HepG2 (cell line): ENCODE measurements around the gene MASP2. TPM values are rescaled to one million over a fixed set of nuclear protein-coding genes. Genes with fewer than 3 reads are reported as not detected.

ENCODE experiments used
- ATAC-seq: fragments of 200-7000 bp; cut with Tn5 transposase; 3 replicates; pipeline ENCODE4 v1.9.1; 2020; ENCODE audit warnings: mild to moderate bottlenecking, moderate library complexity
- BruUV-seq: library from RNA; stranded (reverse); fragments of 400-500 nt; replicated peaks from 2 replicates; lab custom pipeline; 2021; lab: Mats Ljungman, UMichigan
- CTCF ChIA-PET: fragments of 300-600 bp; formaldehyde crosslinking; extraction: SDS; loops from one replicate; lab custom pipeline; 2021; ENCODE audit warnings: low total read pairs, inconsistent platforms, low intra/inter-chr PET ratio; lab: Yijun Ruan, JAX
- POLR2A ChIA-PET: fragments of 350-600 bp; sonication (Branson Sonifier 250); formaldehyde crosslinking; loops from one replicate; lab custom pipeline; 2020; ENCODE audit warnings: antibody characterized with exemption, inconsistent platforms; lab: Yijun Ruan, JAX
- DNase-seq: peaks from one replicate; pipeline ENCODE4 v3.0.0-alpha.2; 2015; ENCODE audit warnings: low spot score
- FAIRE-seq: peaks from 3 replicates; lab custom pipeline; 2011; peaks lifted over from hg19 to GRCh38; lab: Jason Lieb, UNC
- H2AFZ ChIP-seq: one replicate; pipeline ENCODE4 v1.6.1; 2011; ENCODE audit warnings: low read length, inconsistent platforms
- H3K27ac ChIP-seq: fragments of 300-600 bp; 3 replicates; pipeline ENCODE4 v1.8.0; 2011; ENCODE audit warnings: mixed run types, mild to moderate bottlenecking, mixed read lengths, low read length, inconsistent platforms; ENCODE audit not compliant: insufficient read depth; ENCODE audit errors: extremely low read length
- H3K27me3 ChIP-seq, 2 experiments: fragments of 200-600 bp in 1 of 2; 2 replicates in 1 of 2; 3 replicates in 1 of 2; pipeline versions ENCODE4 v1.6.0 to v1.8.0; 2011; ENCODE audit warnings: low read length in 2 of 2, mild to moderate bottlenecking in 2 of 2, moderate library complexity in 2 of 2, inconsistent platforms in 1 of 2; ENCODE audit not compliant: insufficient read depth in 2 of 2, control insufficient read depth in 1 of 2
- H3K36me3 ChIP-seq, 2 experiments: fragments of 200-600 bp in 1 of 2; replicated peaks in 1 of 2; 2 replicates in 1 of 2; 3 replicates in 1 of 2; pipeline versions ENCODE4 v1.5.1 to v1.8.0; 2011; ENCODE audit warnings: low read length in 2 of 2, inconsistent platforms in 1 of 2; ENCODE audit not compliant: insufficient read depth in 2 of 2, control insufficient read depth in 1 of 2
- H3K4me1 ChIP-seq: 2 replicates; pipeline ENCODE4 v1.5.1; 2012; ENCODE audit warnings: low read length, inconsistent platforms; ENCODE audit not compliant: insufficient read depth
- H3K4me2 ChIP-seq: 2 replicates; pipeline ENCODE4 v1.6.0; 2011; ENCODE audit warnings: low read depth, low read length, inconsistent platforms
- H3K4me3 ChIP-seq, 3 experiments: fragments of 200-600 bp in 1 of 3; sonication (generic), shearing (Covaris generic) in 1 of 3; replicated peaks in 1 of 3; 2 replicates each; pipeline ENCODE4 v1.5.1; 2011 to 2016; ENCODE audit warnings: low read length in 3 of 3, inconsistent platforms in 2 of 3, low read depth in 2 of 3, mild to moderate bottlenecking in 2 of 3, control low read depth in 1 of 3, mixed read lengths in 1 of 3; ENCODE audit not compliant: insufficient read depth in 1 of 3
- H3K79me2 ChIP-seq: one replicate; pipeline ENCODE4 v1.6.1; 2011; ENCODE audit warnings: low read length, inconsistent platforms; ENCODE audit not compliant: insufficient read depth
- H3K9ac ChIP-seq: 2 replicates; pipeline ENCODE4 v1.6.0; 2011; ENCODE audit warnings: mild to moderate bottlenecking, low read depth, low read length, inconsistent platforms; ENCODE audit not compliant: insufficient read depth
- H3K9me3 ChIP-seq: 2 replicates; pipeline ENCODE4 v1.5.1; 2012; ENCODE audit warnings: mild to moderate bottlenecking, low read length
- H4K20me1 ChIP-seq: 2 replicates; pipeline ENCODE4 v1.6.0; 2011; ENCODE audit warnings: inconsistent platforms, mild to moderate bottlenecking, low read length, moderate library complexity; ENCODE audit not compliant: insufficient read depth
- AGO1 ChIP-seq: fragments of 200-400 bp; formaldehyde crosslinking; IDR thresholded peaks from 2 replicates; pipeline ENCODE4 v1.6.1; 2017; ENCODE audit warnings: mild to moderate bottlenecking, low read depth, low read length, moderate library complexity; ENCODE audit not compliant: poor library complexity, severe bottlenecking
- DMAP1 ChIP-seq: IDR thresholded peaks from 2 replicates; pipeline ENCODE4 v1.6.1; 2016
- POLR2A ChIP-seq, 2 experiments: IDR thresholded peaks; 2 replicates each; pipeline ENCODE4 v1.6.1; 2011; ENCODE audit warnings: low read depth in 2 of 2, low read length in 2 of 2, mild to moderate bottlenecking in 1 of 2, moderate library complexity in 1 of 2; ENCODE audit not compliant: insufficient read depth in 1 of 2
- POLR2G ChIP-seq: fragments of 200-400 bp; formaldehyde crosslinking; IDR thresholded peaks from 2 replicates; pipeline ENCODE4 v1.6.1; 2018; ENCODE audit warnings: mild to moderate bottlenecking, low read depth, low read length, moderate library complexity
- RFXANK ChIP-seq: IDR thresholded peaks from 2 replicates; pipeline ENCODE4 v1.6.1; 2016
- SATB2 ChIP-seq: sonication (generic); formaldehyde crosslinking; IDR thresholded peaks from 2 replicates; pipeline ENCODE4 v1.5.0; 2020; ENCODE audit warnings: missing genetic modification reagents
- TBP ChIP-seq: sonication (generic); formaldehyde crosslinking; IDR thresholded peaks from 2 replicates; pipeline ENCODE4 v1.5.0; 2020; ENCODE audit warnings: missing genetic modification reagents
- TSC22D2 ChIP-seq: sonication (generic); formaldehyde crosslinking; IDR thresholded peaks from 2 replicates; pipeline ENCODE4 v1.5.1; 2020; ENCODE audit warnings: missing genetic modification reagents, mild to moderate bottlenecking, borderline replicate concordance
- ZBTB42 ChIP-seq: sonication (generic); formaldehyde crosslinking; IDR thresholded peaks from 2 replicates; pipeline ENCODE4 v1.5.0; 2020; ENCODE audit warnings: mild to moderate bottlenecking, missing genetic modification reagents
- ZFP36L2 ChIP-seq: sonication (generic); formaldehyde crosslinking; IDR thresholded peaks from 2 replicates; pipeline ENCODE4 v1.4.0; 2020; ENCODE audit warnings: missing genetic modification reagents
- ZNF20 ChIP-seq: sonication (generic); formaldehyde crosslinking; IDR thresholded peaks from 2 replicates; pipeline ENCODE4 v1.4.0; 2020; ENCODE audit warnings: mild to moderate bottlenecking, moderate library complexity, missing genetic modification reagents
- ZNF205 ChIP-seq: IDR thresholded peaks from 2 replicates; pipeline ENCODE4 v1.6.1; 2018; ENCODE audit warnings: missing biosample characterization, missing genetic modification reagents
- ZNF556 ChIP-seq: sonication (generic); formaldehyde crosslinking; IDR thresholded peaks from 2 replicates; pipeline ENCODE4 v1.4.0; 2020; ENCODE audit warnings: mild to moderate bottlenecking, missing genetic modification reagents, borderline replicate concordance
- ZNF567 ChIP-seq: sonication (generic); formaldehyde crosslinking; IDR thresholded peaks from 2 replicates; pipeline ENCODE4 v1.8.1; 2023; ENCODE audit warnings: mild to moderate bottlenecking, missing genetic modification reagents, borderline replicate concordance
- WGBS: methylation state at CpG from one replicate; pipeline ENCODE4 v1.1.6; 2017; ENCODE audit warnings: low lambda C conversion rate; 5-methylcytosine and 5-hydroxymethylcytosine counted together
- in situ Hi-C: cut with HindIII; loops from 2 replicates; pipeline ENCODE4 v1.10.0; 2017; ENCODE audit warnings: low pct_unique_long_range_greater_than_20kb; ENCODE audit not compliant: extremely low pct_ligation_motif_present
- intact Hi-C: fragments of 100-400 bp; cut with micrococcal nuclease; formaldehyde crosslinking; loops from one replicate; pipeline ENCODE4 v1.10.0; 2022; ENCODE audit not compliant: unreplicated experiment
- polyA plus RNA-seq, 8 experiments: library from polyadenylated mRNA; depleted of rRNA in 3 of 8; stranded (reverse) in 7 of 8; unstranded in 1 of 8; fragments of >200 nt; fragmentation: Illumina TruSeq in 4 of 8; extraction: Trizol in 4 of 8; gene quantifications; 2 replicates each; pipeline versions ENCODE4 v1.2.1 to v1.2.3, GENCODE V29; 2011 to 2016; ENCODE audit warnings: low read depth in 4 of 8, missing spikeins in 1 of 8, mixed read lengths in 1 of 8; ENCODE audit not compliant: insufficient read depth in 1 of 8
- total RNA-seq, 5 experiments: library from RNA; depleted of rRNA; stranded (reverse); fragments of >200 nt; fragmentation: Illumina TruSeq; extraction: Trizol; gene quantifications; 2 replicates each; pipeline ENCODE4 v1.2.3, GENCODE V29; 2016; ENCODE audit warnings: low read depth in 1 of 5
- TF ChIP-seq, protein P1 (sequence below): sonication (generic); formaldehyde crosslinking; IDR thresholded peaks from 2 replicates; pipeline ENCODE4 v1.5.0; 2020; ENCODE audit warnings: missing genetic modification reagents
- TF ChIP-seq, protein P2 (sequence below): sonication (generic); formaldehyde crosslinking; IDR thresholded peaks from 2 replicates; pipeline ENCODE4 v1.4.0; 2020; ENCODE audit warnings: missing genetic modification reagents
- TF ChIP-seq, protein P3 (sequence below): sonication (generic); formaldehyde crosslinking; IDR thresholded peaks from 2 replicates; pipeline ENCODE4 v1.4.0; 2020; ENCODE audit warnings: missing genetic modification reagents

The MASP2 gene
- total and polyA plus RNA-seq, 2 of the 13 experiments (the other 11 are each of a cell fraction or from before 2014, with no cell fraction given): 7.1 to 11.8 TPM

DNA sequence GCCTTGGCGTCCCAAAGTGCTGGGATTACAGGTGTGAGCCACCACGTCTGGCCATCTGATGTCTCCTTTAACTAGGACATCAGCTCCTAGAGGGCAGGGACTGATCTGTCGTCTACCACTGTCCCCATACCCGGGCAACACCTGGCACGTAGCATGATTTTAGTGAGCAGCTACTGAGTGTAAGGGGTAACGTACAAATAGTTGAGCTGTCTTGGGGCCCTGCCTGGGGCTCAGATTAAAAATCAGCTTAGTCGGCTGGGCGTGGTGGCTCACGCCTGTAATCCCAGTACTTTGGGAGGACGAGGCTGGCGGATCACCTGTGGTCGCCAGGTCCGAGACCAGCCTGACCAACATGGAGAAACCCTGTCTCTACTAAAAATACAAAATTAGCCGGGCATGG, 11.0 kb upstream of the MASP2 start:
- Histone ChIP-seq H3K9ac (0 out of 2 replicates have a peak overlapping the region, but pooled peaks have one; percentile 2), H3K79me2 (peaks cover 16% of the 10 kb centered on the region), H2AFZ (no peak overlapping the region), H3K4me1 (peaks cover 45% of the 10 kb centered on the region), H3K27ac (no peak overlapping the region), H3K4me3 (no peak overlapping the region), H3K9me3 (no peaks in the 10 kb centered on the region), H3K36me3 (peaks cover 5 to 28% of the 10 kb centered on the region in 2 experiments; a peak in 4 of 5 replicates), H3K27me3 (no peaks in the 10 kb centered on the region; a peak in 1 of 5 replicates), H3K4me2 (peak overlapping the region; percentile 89; the same call in 1 of the 2 replicates), H4K20me1 (peaks cover 3% of the 10 kb centered on the region; the same call in 1 of the 2 replicates)
- ChIA-PET POLR2A (interaction anchor here (2.6 kb wide), 1 partner anchor 11 kb away, joined by 11 read pairs; the partner anchor contains the start of gene MASP2), CTCF (interaction anchor here (0.9 kb wide), 1 partner anchor 20 kb away, joined by 5 read pairs; no protein-coding TSS in a partner anchor)
- WGBS: 95% methylated on average over 13 of the region's 14 CpGs
- no peak for TF ChIP-seq SATB2 (CRISPR knock-in tag)
- TF ChIP-seq, protein P1, sequence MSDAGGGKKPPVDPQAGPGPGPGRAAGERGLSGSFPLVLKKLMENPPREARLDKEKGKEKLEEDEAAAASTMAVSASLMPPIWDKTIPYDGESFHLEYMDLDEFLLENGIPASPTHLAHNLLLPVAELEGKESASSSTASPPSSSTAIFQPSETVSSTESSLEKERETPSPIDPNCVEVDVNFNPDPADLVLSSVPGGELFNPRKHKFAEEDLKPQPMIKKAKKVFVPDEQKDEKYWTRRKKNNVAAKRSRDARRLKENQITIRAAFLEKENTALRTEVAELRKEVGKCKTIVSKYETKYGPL (CRISPR knock-in tag): no peak
- TF ChIP-seq, protein P2, sequence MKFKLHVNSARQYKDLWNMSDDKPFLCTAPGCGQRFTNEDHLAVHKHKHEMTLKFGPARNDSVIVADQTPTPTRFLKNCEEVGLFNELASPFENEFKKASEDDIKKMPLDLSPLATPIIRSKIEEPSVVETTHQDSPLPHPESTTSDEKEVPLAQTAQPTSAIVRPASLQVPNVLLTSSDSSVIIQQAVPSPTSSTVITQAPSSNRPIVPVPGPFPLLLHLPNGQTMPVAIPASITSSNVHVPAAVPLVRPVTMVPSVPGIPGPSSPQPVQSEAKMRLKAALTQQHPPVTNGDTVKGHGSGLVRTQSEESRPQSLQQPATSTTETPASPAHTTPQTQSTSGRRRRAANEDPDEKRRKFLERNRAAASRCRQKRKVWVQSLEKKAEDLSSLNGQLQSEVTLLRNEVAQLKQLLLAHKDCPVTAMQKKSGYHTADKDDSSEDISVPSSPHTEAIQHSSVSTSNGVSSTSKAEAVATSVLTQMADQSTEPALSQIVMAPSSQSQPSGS (CRISPR knock-in tag): no peak
- TF ChIP-seq ZFP36L2 (CRISPR knock-in tag): no peak
- no peak for TF ChIP-seq ZNF205 (CRISPR knock-in tag)
- TF ChIP-seq TBP (CRISPR knock-in tag): no peak
- no peak for TF ChIP-seq ZNF20 (CRISPR knock-in tag)
- no peak for TF ChIP-seq ZNF556
- no peak for TF ChIP-seq TSC22D2 (CRISPR knock-in tag)
- TF ChIP-seq ZBTB42: no peak
- no peak for TF ChIP-seq POLR2G
- TF ChIP-seq RFXANK (CRISPR knock-in tag): no peak
- TF ChIP-seq POLR2A (IDR thresholded peaks at IDR 0.05; ENCODE audit: insufficient read depth in 1 of 2, low read depth in 2 of 2, low read length in 2 of 2): no peak
- TF ChIP-seq, protein P3, sequence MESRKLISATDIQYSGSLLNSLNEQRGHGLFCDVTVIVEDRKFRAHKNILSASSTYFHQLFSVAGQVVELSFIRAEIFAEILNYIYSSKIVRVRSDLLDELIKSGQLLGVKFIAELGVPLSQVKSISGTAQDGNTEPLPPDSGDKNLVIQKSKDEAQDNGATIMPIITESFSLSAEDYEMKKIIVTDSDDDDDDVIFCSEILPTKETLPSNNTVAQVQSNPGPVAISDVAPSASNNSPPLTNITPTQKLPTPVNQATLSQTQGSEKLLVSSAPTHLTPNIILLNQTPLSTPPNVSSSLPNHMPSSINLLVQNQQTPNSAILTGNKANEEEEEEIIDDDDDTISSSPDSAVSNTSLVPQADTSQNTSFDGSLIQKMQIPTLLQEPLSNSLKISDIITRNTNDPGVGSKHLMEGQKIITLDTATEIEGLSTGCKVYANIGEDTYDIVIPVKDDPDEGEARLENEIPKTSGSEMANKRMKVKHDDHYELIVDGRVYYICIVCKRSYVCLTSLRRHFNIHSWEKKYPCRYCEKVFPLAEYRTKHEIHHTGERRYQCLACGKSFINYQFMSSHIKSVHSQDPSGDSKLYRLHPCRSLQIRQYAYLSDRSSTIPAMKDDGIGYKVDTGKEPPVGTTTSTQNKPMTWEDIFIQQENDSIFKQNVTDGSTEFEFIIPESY (CRISPR knock-in tag): no peak
- no peak for TF ChIP-seq DMAP1 (CRISPR knock-in tag)
- no peak for TF ChIP-seq ZNF567 (CRISPR knock-in tag)
- TF ChIP-seq AGO1: no peak
- FAIRE-seq: no peak
- in situ Hi-C loops (no loop called here), intact Hi-C loops (no loop called here)
- no peak for DNase-seq
- ATAC-seq: no peak
- BruUV-seq: no TSS peak
